ENCODE results near the gene SCAF8.

Gene SCAF8

GRCh38 chr6:154882107-154882506 is 148.9 kb downstream of the SCAF8 start:
- Histone ChIP-seq H3K4me3 (no peak overlapping the region), H3K27ac (no peak overlapping the region)
- no peak for TF ChIP-seq CTCF (IDR thresholded peaks at IDR 0.05)
- no peak for DNase-seq (ENCODE audit: low spot score)

Measured in coronary artery (tissue), 2 donors.